ENCODE data around the gene GRIK4. TPM values are rescaled to one million over a fixed set of nuclear protein-coding genes. Genes with fewer than 3 reads are reported as not detected.

The GRIK4 gene
- total RNA-seq, 1 donor from 2014 or later = 2.2 TPM

DNA sequence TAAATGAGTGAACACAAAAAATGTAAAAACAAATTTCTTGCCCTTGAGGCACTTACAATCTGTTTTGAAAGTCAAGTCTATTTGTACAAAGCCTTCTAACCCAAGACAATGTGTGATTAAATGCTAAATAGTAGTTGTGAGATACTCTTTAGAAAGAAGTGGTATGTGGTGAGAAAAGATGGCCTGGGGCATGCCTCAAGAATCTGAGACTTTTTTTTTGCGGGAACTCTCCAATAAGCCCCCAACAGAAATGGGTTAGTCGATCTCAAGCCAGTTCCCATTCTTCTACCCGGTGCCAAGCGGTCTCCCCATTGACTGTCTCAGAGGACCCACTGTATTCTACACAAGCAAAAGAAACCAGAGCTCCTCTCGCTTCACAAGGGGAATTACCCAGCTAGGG lies 485.4 kb downstream of the GRIK4 start:
- no peak for DNase-seq (ENCODE audit: low spot score in 2 of 2, unreplicated experiment in 2 of 2)
- no peak overlapping the region for H3K4me3 Mint-ChIP-seq
- H3K27ac Mint-ChIP-seq = no peak overlapping the region
- no peaks in the 10 kb centered on the region for H3K36me3 Mint-ChIP-seq
- TF ChIP-seq, protein P1, sequence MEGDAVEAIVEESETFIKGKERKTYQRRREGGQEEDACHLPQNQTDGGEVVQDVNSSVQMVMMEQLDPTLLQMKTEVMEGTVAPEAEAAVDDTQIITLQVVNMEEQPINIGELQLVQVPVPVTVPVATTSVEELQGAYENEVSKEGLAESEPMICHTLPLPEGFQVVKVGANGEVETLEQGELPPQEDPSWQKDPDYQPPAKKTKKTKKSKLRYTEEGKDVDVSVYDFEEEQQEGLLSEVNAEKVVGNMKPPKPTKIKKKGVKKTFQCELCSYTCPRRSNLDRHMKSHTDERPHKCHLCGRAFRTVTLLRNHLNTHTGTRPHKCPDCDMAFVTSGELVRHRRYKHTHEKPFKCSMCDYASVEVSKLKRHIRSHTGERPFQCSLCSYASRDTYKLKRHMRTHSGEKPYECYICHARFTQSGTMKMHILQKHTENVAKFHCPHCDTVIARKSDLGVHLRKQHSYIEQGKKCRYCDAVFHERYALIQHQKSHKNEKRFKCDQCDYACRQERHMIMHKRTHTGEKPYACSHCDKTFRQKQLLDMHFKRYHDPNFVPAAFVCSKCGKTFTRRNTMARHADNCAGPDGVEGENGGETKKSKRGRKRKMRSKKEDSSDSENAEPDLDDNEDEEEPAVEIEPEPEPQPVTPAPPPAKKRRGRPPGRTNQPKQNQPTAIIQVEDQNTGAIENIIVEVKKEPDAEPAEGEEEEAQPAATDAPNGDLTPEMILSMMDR (IDR thresholded peaks at IDR 0.05; ENCODE audit: unreplicated experiment) = no peak
- no peaks in the 10 kb centered on the region for H3K9me3 Mint-ChIP-seq
- no peaks in the 10 kb centered on the region for H3K27me3 Mint-ChIP-seq (ENCODE audit: low read depth)
- peaks cover 12% of the 10 kb centered on the region for H3K4me1 Mint-ChIP-seq

DNA sequence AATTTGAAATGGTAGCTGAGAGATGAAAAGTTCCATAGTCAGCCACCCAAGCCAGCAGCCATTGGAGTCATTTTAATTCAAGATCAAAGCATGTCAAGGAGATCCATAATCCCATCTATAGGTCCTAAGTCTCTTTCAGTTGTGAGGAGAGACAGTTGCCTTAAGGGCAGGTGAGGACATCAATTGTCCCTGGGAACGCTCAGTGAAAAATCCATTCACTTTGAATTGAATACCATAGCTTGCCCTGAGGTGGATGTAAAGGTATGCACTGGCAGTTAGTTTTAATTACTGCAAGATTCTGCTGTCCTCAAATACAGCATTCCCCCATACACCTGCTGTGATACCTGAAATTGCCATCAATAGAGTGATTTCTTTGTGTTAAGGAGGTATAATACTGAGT lies 487.0 kb downstream of the GRIK4 start:
- H3K9me3 Mint-ChIP-seq = no peaks in the 10 kb centered on the region
- no peak for DNase-seq (ENCODE audit: low spot score in 2 of 2, unreplicated experiment in 2 of 2)
- TF ChIP-seq, protein P1 (IDR thresholded peaks at IDR 0.05; ENCODE audit: unreplicated experiment) = no peak
- no peak overlapping the region for H3K27ac Mint-ChIP-seq
- H3K27me3 Mint-ChIP-seq (ENCODE audit: low read depth) = no peaks in the 10 kb centered on the region
- no peaks in the 10 kb centered on the region for H3K36me3 Mint-ChIP-seq
- peaks cover 12% of the 10 kb centered on the region for H3K4me1 Mint-ChIP-seq
- no peak overlapping the region for H3K4me3 Mint-ChIP-seq

DNA sequence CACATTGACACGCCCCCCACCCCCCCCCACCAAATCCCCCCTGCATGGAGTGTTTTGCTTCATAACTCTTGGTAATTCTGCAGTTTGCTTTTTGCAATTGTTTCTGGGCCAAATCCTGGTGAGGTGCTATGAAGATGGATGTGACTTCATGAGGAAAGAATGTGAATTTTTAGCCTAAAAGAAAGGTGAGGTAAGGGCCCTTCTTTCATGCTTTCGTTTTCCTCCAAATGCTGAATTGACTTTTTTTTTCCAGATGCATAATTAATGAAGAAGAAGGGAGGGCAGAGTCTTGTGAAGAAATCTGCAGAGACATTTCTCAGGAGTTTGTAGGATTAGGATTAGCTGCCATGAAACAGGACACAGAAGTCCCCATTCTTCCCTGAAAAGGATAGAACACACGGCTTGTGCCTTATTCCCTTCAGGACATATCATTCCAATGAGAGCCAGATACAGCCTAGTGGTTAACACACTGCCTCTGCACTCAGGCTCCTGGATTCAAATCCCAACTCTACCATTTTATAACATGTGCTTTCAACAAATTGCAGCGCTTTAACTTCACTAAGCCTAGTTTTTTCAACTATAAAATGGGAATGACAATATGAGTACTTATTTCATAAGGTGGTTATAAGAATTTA lies 492.8 kb downstream of the GRIK4 start:
- H3K27me3 Mint-ChIP-seq (ENCODE audit: low read depth) = peaks cover 12% of the 10 kb centered on the region
- TF ChIP-seq, protein P1 (IDR thresholded peaks at IDR 0.05; ENCODE audit: unreplicated experiment) = no peak
- no peak overlapping the region for H3K4me3 Mint-ChIP-seq
- no peak for DNase-seq (ENCODE audit: low spot score in 2 of 2, unreplicated experiment in 2 of 2)
- H3K27ac Mint-ChIP-seq = no peak overlapping the region
- no peaks in the 10 kb centered on the region for H3K9me3 Mint-ChIP-seq
- H3K36me3 Mint-ChIP-seq = no peaks in the 10 kb centered on the region
- peaks cover 4% of the 10 kb centered on the region for H3K4me1 Mint-ChIP-seq

DNA sequence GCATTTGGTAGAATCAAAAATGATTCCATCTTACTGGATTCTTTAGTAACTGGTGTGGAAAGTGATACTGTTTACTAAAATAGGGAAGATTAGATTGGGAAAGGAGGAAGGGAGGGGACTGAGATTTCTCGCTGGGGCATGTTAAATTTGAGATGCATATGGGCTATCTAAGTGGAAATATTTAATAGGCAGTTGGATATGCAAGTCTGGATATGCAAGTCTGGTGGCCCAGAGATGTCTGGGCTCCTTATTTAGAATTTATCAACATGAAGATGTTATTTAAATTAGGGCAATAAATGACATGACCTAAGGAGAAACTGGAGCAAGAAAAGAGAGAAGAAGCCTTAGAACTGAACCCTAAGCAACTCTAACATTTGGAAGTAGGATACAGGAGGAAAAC lies 495.4 kb downstream of the GRIK4 start:
- TF ChIP-seq, protein P1 (IDR thresholded peaks at IDR 0.05; ENCODE audit: unreplicated experiment) = no peak
- H3K27ac Mint-ChIP-seq = no peak overlapping the region
- peaks cover 4% of the 10 kb centered on the region for H3K4me1 Mint-ChIP-seq
- no peak for DNase-seq (ENCODE audit: low spot score in 2 of 2, unreplicated experiment in 2 of 2)
- no peaks in the 10 kb centered on the region for H3K36me3 Mint-ChIP-seq
- peaks cover 19% of the 10 kb centered on the region for H3K27me3 Mint-ChIP-seq (ENCODE audit: low read depth)
- no peak overlapping the region for H3K4me3 Mint-ChIP-seq
- H3K9me3 Mint-ChIP-seq = peaks cover 4% of the 10 kb centered on the region

DNA sequence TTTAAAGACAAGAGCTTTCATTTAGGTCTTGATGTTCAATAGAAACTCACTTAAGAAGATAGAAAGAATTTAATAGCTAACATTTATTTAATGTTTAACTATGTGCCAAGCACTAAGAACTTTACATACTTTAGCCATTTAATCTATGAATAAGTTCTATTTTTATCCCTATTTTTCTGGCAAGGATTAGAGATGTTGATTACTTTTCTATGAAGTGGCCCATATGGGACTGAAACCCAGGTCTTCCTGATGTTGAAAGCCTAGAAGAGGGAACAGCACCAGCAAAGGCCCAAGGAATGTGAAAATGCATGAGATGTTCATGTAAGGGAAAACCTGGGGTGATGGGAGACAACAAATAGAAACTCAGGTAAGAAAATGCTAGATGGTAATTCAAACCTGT lies 497.0 kb downstream of the GRIK4 start:
- TF ChIP-seq, protein P1 (IDR thresholded peaks at IDR 0.05; ENCODE audit: unreplicated experiment) = no peak
- no peaks in the 10 kb centered on the region for H3K36me3 Mint-ChIP-seq
- peaks cover 20% of the 10 kb centered on the region for H3K27me3 Mint-ChIP-seq (ENCODE audit: low read depth)
- no peak overlapping the region for H3K4me3 Mint-ChIP-seq
- no peak overlapping the region for H3K27ac Mint-ChIP-seq
- peaks cover 4% of the 10 kb centered on the region for H3K4me1 Mint-ChIP-seq
- H3K9me3 Mint-ChIP-seq = peaks cover 5% of the 10 kb centered on the region
- DNase-seq (ENCODE audit: low spot score in 2 of 2, unreplicated experiment in 2 of 2) = no peak

DNA sequence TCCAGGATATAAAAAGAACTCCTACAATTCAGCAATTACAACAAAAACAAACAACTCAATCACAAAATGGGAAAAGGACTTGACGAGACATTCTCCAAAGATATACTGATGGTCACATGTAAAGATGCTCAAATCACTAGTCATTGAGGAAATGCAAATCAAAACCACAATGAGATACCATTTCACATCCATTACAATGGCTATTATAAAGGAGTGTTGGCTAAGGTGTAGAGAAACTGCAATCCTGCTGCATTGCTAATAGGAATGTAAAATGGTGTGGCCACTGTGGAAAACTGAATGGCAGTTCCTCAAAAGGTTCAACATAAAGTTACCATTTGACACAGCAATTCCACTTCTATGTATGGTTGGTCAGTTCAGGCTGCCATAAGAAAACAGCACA lies 500.5 kb downstream of the GRIK4 start:
- Mint-ChIP-seq H3K36me3 (no peaks in the 10 kb centered on the region), H3K27me3 (ENCODE audit: low read depth) (peaks cover 27% of the 10 kb centered on the region), H3K27ac (no peak overlapping the region), H3K9me3 (peaks cover 5% of the 10 kb centered on the region), H3K4me3 (no peak overlapping the region), H3K4me1 (no peaks in the 10 kb centered on the region)
- TF ChIP-seq, protein P1 (IDR thresholded peaks at IDR 0.05; ENCODE audit: unreplicated experiment) = no peak
- DNase-seq (ENCODE audit: low spot score in 2 of 2, unreplicated experiment in 2 of 2) = no peak

All from mesothelial cell of epicardium (in vitro differentiated cells).